HG02642 (cell line): ENCODE results near the gene FBXO10.
"Not testable (repeated sequence)": the region's sequence is repeated elsewhere in the genome, so short reads cannot be mapped to it uniquely, and the experiment has no call there.

ENCODE experiments used
- ATAC-seq: cut with Tn5 transposase; IDR thresholded peaks from one replicate; pipeline ENCODE4 v1.9.1; 2021; ENCODE audit warnings: mild to moderate bottlenecking; ENCODE audit not compliant: unreplicated experiment, poor library complexity

The FBXO10 gene, protein sequence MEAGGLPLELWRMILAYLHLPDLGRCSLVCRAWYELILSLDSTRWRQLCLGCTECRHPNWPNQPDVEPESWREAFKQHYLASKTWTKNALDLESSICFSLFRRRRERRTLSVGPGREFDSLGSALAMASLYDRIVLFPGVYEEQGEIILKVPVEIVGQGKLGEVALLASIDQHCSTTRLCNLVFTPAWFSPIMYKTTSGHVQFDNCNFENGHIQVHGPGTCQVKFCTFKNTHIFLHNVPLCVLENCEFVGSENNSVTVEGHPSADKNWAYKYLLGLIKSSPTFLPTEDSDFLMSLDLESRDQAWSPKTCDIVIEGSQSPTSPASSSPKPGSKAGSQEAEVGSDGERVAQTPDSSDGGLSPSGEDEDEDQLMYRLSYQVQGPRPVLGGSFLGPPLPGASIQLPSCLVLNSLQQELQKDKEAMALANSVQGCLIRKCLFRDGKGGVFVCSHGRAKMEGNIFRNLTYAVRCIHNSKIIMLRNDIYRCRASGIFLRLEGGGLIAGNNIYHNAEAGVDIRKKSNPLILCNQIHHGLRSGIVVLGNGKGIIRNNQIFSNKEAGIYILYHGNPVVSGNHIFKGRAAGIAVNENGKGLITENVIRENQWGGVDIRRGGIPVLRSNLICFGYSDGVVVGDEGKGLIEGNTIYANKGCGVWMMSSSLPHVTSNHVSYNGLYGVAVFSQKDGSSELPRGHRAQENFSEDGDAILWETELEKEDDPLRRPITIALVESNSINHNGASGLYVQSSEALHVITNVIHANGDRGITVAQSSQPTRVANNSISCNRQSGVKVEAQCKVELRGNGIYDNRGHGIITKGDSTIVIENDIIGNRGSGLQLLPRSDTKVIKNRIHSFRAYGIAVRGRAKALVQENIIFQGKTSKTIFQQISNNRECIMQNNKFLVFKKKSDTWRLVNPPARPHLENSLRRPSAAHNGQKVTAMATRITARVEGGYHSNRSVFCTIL

DNA sequence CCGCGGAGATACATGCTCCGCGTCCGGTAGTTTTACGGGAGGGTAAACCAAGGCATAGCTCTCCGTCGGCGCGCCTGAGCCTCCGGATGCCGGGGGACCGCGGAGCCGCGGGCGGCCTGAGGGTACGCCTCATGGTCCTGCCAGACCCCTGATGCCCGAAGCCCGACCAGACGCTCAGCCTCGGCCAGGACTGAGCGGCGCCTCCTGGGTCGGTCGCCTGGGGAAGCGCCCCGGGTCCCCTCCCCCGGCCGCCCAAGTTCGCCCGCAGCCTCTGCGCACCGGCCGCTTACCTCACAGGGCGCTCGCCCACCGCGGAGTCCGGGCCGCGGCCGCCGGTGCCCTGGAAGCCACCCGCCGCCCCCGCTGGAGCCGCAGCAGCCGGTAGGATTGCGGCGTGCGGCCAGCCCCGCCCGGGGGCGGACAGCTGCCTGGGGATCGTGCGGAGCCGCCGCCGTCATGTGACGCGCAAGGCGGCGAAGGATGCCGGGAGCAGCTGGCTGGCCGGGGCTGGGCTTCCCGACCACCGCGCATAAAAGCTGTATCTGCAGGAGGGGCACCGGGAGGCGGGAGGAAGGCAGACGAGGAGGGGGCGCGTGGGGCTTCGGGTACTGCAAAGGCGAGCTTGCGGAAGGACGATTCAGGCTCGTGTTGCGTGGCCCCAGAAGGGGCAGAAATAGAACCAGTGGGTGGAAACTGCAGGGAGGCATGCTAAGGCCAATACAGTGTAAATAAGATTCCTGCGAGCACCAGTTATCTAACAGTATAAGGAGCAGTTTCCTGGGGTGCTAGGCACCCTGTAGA, at the start of gene FBXO10:
Gene FBXO10 (minus strand): TSS at position 460 of the 801 bp plus-strand sequence. CDS start 34,612 bp downstream, outside the sequence.
- ATAC-seq, result peak; percentile 85

DNA sequence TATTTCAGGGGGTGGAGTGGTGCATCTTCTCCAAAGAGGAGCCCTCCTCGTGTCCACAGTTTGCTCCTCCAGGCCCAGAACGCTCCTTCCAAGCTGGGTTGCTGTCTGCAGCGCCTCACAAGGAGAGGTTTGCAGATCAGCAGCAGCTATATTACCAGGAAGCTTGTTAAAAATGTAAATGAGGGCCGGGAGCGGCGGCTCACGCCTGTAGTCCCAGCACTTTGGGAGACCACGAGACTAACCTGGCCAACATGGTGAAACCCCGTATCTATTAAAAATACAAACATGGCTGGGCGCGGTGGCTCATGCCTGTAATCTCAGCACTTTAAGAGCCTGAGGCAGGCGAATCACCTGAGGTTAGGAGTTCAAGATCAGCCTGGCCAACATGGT, 49.6 kb upstream of the FBXO10 start:
- ATAC-seq, result no peak

DNA sequence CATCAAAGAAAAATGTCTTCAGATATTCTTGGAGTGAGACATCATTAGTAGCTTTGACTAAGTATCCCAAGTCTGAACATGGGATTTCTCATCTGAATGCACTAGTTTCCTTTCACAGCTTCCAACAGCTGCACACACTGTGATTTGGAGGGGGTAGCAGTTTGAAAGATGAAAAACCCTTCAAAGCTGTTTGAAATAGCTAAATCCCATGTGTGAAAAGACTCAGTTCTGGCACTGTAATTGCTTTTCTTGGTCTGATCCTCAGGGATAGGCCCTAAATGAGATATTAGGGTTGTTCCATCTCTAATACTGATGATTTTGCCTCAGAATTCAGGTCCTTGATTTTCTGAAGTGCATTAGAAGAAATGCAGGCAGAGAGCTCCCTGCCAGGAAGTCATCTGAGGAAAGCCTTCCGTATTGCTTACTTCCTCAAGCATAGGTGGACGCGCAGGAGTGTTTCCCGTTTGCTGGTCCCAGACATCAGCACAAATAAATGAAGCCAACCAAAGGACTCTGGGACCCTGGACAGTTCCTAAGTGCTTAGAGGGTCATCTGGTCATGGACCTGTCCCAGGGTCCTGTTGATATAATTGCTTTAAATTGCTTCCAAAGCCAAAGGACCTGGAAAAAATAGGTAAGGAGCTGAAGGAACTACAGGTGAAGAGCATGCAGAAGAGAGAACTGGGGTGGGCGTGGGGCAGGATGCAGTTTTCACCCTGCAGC, 49.0 kb upstream of the FBXO10 start:
- ATAC-seq, result no peak

DNA sequence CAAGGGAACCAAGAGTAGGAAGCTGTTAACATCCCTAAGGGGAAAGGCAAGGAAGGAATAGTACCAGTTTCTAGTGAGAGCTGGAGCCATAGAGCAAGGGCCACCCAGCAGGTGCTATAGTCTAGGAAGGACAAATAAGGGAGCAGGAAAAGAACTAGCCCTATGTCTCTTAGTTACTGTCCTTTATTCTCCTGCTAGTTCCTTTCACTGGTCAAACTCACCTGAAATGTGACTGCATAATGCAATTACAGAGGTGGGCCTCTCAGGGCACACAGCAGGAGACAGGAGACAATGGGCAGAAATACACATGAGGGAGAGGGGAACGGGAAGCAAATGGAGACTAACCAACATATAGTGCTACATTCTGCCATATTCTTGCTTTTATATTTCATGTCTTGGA, 47.9 kb upstream of the FBXO10 start:
- no peak for ATAC-seq

DNA sequence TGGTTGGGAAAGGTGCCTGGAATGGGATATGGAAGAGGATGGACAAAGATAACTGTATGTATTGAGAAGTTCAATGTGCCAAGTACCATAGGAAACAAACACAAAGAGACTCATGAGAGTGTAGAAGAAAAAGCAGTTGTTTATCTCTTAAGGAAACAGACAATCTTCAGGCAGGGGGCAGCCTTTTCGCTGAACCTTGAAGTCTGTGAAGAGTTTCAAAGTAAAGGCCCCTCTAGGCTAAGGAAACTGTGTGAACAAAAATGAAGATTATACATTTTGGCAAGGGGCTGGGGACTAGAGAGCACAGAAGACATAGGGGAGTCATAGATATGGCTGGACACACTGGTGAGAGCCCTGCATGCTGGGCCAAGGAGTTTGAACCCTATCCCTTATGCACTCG, 47.1 kb upstream of the FBXO10 start:
- ATAC-seq, result no peak

DNA sequence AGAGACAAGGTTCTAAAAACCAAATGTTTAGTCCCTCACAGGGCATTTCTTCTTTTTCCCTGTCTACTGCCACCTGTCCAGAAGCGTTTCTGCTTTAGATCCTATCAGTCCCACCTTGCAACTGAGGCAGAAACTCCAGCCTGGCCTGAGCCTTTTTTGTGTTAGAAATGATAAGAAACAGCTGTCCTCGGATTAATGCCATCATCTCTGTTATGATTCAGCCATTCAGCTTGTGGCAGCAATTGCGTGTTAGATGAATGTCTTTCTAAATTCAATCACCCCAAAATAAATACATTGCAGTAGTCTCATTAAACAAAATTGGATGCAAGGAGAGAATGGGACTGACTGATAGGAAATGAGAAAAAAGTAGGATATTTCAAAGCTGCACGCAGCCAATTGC, 46.3 kb upstream of the FBXO10 start:
- ATAC-seq, result no peak

DNA sequence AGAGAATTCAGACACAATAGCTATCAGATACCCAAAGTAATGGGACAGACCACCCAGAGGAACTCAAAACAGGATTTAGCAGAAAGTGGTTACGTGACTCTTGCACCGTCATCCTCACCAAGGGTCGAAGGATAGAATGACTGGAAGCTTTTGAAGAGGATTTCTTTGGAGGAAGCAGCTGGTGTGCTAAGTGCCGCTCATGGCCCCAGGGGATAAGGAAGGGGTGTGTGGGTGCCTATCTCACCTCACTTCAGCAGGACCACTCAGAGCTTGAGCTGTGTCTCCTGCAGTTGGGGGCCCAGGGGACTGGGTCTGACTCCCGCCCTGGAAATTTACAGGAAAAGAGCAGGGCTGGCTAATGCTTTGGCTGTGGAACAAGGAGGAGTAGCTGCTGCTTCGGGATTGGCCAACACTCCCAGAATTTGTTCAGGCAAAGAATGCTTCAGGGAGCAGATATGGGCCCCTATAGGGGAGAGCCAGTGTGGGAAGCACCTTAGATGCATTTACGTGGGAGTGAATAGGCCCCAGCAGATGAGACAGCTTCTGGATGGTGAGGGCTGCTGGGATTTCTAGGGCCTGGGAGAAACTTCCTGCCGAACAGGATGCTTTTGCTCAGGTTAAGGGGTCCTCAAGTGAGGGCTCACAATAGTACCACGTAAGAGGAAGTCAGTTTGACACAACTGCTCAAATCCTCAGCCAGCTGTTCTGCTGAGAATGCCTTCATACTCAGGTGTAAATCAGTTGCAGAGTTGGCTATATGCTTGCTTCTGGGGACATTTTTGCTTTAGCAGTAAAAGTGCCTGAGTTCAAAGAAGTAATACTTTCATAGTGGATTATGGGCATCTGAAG, 45.3 kb upstream of the FBXO10 start:
- no peak for ATAC-seq

DNA sequence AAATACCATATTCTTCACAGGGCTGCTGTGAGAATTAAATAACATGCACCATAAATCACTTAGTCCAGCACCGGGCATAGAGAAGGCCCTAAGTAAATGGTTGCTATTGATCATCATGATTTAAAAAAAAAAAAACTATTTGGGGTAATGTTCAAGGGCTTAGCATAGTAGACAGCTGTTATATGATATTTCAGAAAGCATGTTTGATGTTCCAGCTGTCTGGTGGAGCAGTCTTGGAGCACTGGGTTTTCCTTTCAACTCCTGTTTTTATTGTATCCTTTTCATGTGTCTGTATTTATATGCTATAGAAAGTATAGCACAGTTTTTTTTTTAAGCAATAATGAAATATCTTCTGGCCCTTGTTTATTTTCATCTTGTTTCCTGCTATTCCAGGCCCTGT, 44.2 kb upstream of the FBXO10 start:
- no peak for ATAC-seq

DNA sequence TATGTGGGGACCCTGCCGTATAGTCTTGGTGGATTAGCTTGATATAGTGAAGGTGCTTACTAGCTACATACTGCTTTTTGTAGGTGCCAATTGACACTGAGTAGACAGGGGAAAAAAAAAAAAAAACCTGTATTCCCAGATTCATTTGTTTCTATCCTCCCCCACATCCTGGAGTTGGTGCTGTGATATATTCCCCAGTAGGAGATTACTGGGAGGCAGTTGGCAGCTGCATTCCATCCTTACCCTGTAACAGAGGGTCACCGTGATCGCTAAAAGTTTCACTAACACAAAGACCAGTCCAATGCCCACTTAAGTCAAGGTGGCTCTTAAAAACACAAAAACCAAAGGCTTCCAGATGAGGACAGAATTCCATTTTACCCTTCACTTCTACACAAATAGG, 43.6 kb upstream of the FBXO10 start:
- ATAC-seq, result no peak

DNA sequence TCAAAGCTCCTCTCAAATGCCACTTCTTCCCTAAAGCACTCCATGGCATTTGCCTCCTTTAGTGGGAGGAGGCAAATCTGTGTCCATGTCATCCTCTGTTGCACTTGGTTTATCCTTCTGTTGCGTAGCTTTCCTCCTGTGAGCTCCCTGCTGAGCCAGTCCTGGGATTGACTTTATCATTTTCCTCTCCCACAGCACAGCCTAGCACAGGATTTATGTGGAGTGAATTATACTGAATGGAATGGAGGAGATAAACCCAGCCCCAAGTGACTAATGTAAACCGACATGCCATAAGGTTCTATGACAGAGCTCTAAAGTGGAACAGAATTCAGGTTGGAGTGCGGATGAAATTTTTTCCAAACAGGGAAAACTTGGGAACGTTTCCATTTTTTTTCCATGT, 42.6 kb upstream of the FBXO10 start:
- no peak for ATAC-seq

DNA sequence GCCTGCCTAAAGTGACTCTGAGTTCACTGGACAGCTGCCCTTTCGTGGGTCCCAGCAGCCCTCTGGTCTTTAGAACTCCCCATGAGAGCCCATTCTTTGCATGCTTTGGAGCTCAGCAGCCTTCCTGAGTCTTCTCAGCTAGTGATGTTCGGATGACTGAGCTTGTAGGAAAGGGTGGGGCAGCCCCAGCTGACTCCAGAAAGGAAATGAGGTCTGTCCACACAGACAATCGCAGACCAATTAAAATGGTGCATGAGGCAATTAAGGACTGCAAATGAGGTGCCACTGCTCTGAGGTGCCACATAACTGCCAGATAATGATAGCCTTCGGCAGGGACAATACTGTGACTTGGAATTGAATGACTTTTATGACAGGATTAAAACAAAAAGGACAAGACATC, 41.7 kb upstream of the FBXO10 start:
- ATAC-seq, result no peak

DNA sequence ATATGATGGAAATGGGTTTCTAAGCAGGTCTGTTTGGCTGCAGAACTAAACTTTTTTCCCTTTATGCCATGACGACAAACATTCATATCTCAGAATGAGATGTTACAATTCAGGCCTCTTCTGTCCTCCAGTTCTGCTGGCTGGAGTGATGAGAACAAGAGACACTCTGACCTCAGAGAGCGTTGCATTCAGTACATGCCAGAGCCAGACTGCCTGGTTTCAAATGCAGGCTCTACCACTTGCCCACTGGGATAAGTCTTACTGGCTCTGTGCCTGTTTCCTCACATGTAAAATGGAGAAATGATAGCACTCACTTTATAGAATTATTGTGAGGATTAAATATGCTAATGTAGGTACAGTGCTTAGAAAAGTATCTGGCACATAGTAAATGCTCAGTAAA, 41.0 kb upstream of the FBXO10 start:
- no peak for ATAC-seq

DNA sequence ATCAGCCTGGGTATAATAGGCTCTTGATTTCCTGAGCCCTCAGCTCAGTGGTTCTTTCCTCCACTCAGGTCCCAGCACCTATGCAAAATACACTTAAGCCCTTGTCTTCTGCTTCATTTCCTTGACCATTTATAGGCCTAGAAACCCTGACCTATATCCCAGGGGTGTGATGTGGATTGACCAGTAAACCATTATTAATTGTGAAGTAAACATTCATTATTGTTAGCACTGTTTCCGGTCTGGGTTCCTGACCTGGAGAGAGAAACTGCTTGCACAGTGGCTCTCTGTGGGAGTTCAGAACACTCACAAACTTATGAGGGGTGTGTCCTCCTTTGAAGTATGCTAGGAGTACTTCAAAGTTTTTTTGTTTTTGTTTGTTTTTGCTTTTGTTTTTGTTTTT, 35.8 kb upstream of the FBXO10 start:
- no peak for ATAC-seq

DNA sequence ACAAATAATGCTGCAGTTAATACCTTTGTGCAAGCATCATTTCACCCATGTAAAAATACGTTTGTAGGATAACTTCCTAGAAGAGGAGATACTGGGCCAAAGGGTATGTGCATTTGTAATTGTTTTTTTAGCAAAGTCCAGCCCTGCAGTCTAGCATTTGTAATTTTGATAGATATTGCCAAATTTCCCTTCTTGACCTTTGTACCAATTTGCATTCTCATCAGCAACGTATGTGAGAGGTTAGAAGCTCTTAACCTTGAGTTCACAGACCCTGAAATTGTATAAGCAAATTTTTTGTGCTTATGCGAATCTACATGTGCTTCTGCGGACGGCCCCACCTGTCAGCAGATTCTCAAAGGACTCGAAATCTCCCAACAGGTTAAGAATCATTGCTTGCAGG, 34.8 kb upstream of the FBXO10 start:
- no peak for ATAC-seq

DNA sequence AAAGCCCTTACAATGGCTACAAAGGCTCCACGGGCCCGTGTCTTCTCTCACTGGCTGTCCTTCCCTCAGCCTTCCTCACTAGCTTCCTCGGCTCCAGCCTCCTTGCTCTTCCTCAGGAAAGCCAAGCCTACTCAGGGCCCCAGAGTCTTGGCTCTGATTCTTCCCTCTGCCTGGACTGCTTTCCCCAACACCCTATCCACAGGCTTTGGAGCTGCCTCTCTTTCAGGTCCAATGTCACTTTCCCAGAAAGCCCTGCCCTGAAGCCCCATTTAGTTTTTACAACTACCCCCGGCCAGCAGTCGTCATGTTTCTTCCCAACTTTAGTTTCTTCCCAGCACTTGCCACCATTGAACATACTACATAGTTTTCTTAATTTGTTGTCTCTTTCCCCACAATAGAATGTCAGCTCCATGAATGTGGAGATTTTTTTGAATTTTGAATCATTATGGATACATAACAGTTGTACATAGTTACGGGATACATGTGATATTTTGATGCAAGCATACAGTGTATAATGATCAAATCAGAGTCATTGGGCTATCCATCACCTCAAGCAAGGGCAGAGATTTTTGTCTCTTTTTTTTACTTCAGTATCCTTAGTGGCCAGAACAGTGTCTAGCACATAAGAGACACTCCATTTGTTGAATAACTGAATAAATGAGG, 33.7 kb upstream of the FBXO10 start:
- ATAC-seq, result no peak

DNA sequence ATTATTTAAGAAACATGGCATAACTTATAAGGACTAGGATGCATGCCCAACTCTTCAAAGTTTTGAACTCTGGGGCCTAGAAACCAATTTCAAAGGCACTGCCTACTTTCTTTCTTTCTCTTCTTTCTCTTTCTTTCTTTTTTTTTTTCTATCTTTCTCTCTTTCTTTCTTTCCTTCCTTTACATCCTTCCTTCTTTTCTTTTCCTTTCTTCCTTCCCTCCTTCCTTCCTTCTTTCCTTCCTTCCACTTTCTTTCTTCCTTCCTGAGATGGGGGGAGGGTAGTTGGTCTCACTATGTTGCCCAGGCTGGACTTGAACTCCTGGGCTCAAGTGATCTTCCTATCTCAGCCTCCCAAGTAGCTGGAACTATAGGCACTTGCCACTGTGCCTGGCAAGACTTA, 32.1 kb upstream of the FBXO10 start:
- no peak for ATAC-seq

DNA sequence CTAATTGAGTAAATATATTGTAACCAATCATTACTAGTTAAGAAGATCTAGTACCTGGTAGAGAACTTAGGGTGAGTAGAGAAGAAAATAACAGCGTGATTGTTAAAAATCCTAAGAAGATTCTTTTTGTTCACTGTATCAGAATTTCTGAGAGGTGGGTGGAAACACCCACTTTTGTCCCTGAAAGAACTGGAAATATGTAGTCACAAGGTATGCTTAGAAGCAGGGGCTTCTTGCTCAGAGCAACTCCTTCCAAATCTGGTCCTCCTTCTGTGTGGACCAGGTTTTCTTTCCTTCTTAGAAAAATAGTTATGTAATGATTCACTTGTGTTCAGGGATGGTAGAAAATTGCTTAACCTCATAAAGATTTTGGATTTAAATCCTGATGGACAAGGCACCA, 28.1 kb upstream of the FBXO10 start:
- no peak for ATAC-seq

DNA sequence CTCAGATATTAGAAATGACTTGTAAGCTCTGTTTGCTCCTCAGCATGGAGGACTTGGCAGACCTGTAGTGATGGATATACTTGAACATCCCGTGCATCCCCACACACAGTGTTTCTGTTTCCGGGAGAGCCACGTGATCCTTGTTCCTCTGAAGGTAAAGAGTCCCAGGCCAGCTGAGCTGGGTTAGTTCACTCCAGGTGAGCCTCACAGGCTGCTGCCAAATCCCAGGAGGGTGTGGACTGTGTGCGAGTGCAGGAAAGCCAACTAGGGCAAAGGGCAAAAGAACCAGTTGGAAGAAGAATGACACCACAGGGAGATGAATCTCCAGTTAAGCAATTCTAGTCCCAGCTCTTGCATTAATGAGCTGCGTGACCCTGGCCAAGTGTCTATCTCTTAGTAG, 26.6 kb upstream of the FBXO10 start:
- no peak for ATAC-seq

DNA sequence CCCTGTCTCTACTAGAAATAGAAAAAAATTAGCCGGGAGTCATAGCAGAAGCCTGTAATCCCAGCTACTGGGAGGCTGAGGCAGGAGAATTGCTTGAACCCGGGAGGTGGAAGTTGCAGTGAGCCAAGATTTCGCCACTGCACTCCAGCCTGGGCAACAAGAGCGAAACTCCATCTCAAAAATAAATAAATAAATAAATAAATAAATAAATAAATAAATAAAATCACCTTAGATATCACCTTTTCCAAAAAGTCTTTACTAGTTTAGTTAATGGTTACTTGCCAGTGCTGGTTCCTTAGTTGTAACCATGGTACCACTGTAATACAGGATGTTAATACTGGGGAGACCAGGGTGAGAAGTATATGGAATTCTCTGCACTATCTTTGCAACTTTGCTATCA, 25.9 kb upstream of the FBXO10 start:
- not testable (repeated sequence) for ATAC-seq
